Stimulated activated naive CD4-positive, alpha-beta T cell treated with Interleukin-2 at 50 U/mL for 16 hours (primary cell): ENCODE measurements around the gene TMEM134.
A peak's percentile ranks its signal among the peaks of the same experiment; 100 is the strongest.
"Not testable (repeated sequence)": the region's sequence is repeated elsewhere in the genome, so short reads cannot be mapped to it uniquely, and the experiment has no call there.

ENCODE experiments used
- DNase-seq: peaks from one replicate; lab custom pipeline; 2025; lab: John Stamatoyannopoulos, UW

TMEM134 gene

GRCh38 chr11:67438158-67438902 is 30.7 kb downstream of the TMEM134 start:
- peak; percentile 80 for DNase-seq

- no peak for DNase-seq
These were observed 31.3 kb downstream of the TMEM134 start for GRCh38 chr11:67437809-67438157.

GRCh38 chr11:67437082-67437808 is 31.8 kb downstream of the TMEM134 start, which contains the start of gene PTPRCAP:
PTPRCAP (minus strand) TSS chr11:67437682; CDS start chr11:67437619, 63 bp downstream.
- peak; percentile 72 for DNase-seq

- DNase-seq, result peak; percentile 61
These were observed 32.5 kb downstream of the TMEM134 start for GRCh38 chr11:67436459-67437081.

- no peak for DNase-seq
These were observed 33.2 kb downstream of the TMEM134 start for GRCh38 chr11:67435727-67436458.

GRCh38 chr11:67435031-67435726 is 33.9 kb downstream of the TMEM134 start:
- DNase-seq, result no peak

DNA sequence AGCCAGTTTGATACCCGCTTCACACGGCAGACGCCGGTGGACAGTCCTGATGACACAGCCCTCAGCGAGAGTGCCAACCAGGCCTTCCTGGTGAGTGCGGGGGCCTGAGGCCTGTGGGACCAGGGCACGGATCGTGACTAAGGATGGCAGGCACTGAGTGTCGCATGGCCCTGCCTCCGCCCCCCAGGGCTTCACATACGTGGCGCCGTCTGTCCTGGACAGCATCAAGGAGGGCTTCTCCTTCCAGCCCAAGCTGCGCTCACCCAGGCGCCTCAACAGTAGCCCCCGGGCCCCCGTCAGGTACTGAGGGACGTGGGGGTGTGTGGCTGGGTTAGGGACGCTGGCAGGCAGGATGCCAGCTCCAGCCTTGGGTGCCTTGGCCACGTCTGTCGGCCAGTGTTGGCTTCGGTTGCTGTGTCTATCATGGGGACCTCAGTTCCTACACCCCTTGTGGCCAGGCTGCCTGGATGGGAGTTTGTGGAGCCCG is 34.6 kb downstream of the TMEM134 start:
- peak; percentile 21 for DNase-seq

GRCh38 chr11:67433536-67434394 is 35.3 kb downstream of the TMEM134 start:
- DNase-seq, result no peak

DNA sequence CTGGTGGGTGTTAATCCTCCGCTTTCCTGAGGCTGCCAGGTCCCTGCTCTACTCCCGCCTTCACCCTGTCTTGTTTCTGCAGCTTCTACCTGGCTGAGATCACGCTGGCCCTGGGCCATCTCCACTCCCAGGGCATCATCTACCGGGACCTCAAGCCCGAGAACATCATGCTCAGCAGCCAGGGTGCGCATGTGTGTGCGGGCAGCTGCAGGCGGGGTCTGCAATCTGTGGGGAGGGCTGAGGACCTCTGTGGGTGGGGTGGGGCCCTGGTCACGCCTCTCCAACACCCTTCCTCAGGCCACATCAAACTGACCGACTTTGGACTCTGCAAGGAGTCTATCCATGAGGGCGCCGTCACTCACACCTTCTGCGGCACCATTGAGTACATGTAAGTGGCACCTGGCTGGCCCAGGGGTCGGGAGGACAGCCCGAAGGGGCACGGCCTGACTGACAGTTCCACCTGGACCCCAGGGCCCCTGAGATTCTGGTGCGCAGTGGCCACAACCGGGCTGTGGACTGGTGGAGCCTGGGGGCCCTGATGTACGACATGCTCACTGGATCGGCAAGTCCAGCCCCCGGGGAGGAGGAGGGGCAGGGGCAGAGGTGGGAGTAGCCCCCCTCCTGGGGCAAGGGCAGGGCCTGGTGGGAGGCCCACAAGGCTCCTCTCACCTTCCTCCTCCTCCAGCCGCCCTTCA is 36.2 kb downstream of the TMEM134 start:
- DNase-seq, result no peak

- no peak for DNase-seq
These were observed 37.5 kb downstream of the TMEM134 start for GRCh38 chr11:67431346-67432249.

GRCh38 chr11:67429722-67430121 is 39.3 kb downstream of the TMEM134 start:
- DNase-seq, result no peak

GRCh38 chr11:67429038-67429668 is 39.9 kb downstream of the TMEM134 start:
- DNase-seq, result no peak

- DNase-seq, result peak; percentile 98
These were observed 40.7 kb downstream of the TMEM134 start, which contains the start of gene RPS6KB2 for GRCh38 chr11:67428052-67429001. RPS6KB2 (plus strand) TSS chr11:67428494; CDS start chr11:67428546, 52 bp downstream.

GRCh38 chr11:67427364-67427859 is 41.6 kb downstream of the TMEM134 start:
- not testable (repeated sequence) for DNase-seq

DNA sequence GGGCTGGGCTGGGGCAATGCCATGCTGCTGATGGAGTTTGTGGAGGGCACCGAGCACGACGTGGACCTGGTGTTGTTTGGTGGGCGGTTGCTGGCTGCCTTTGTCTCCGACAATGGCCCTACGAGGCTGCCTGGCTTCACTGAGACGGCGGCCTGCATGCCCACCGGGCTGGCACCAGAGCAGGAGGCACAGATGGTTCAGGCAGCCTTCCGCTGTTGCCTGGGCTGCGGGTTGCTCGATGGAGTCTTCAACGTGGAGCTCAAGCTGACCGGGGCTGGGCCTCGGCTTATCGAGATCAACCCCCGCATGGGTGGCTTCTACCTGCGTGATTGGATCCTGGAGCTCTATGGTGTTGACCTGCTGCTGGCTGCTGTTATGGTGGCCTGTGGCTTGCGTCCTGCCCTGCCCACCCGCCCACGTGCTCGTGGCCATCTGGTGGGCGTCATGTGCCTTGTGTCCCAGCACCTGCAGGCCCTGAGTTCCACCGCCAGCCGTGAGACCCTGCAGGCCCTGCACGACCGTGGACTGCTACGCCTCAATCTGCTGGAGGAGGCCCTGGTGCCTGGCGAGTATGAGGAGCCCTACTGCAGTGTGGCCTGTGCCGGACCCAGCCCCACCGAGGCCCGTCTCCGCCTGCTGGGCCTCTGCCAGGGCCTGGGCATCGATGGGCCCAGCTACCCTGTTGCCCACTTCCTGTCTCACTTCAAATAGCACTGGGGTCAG is 45.0 kb downstream of the TMEM134 start:
- DNase-seq, result no peak

DNA sequence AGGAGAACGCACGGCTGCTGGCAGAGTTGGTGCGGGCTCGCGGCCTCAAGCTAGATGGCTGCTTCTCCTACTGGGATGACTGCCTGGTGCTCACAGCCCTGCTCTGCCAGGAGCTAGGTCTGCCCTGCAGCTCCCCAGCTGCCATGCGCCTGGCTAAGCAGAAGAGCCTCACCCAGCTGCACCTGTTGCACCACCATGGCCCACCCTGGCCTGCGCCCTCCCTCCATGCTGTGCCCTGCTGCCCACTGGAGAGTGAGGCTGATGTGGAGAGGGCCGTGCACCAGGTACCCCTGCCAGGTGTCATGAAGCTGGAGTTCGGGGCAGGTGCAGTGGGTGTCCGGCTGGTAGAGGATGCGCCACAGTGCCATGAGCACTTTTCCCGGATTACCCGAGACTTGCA is 45.6 kb downstream of the TMEM134 start:
- no peak for DNase-seq
